HepG2 (cell line): Measurements from ENCODE around the gene URI1. TPM values are rescaled to one million over a fixed set of nuclear protein-coding genes. Genes with fewer than 3 reads are reported as not detected.

Experiments
- ATAC-seq: fragments of 200-7000 bp; cut with Tn5 transposase; 3 replicates; pipeline ENCODE4 v1.9.1; 2020; ENCODE audit warnings: mild to moderate bottlenecking, moderate library complexity
- BruUV-seq: library from RNA; stranded (reverse); fragments of 400-500 nt; replicated peaks from 2 replicates; lab custom pipeline; 2021; lab: Mats Ljungman, UMichigan
- CTCF ChIA-PET: fragments of 300-600 bp; formaldehyde crosslinking; extraction: SDS; loops from one replicate; lab custom pipeline; 2021; ENCODE audit warnings: low total read pairs, inconsistent platforms, low intra/inter-chr PET ratio; lab: Yijun Ruan, JAX
- POLR2A ChIA-PET: fragments of 350-600 bp; sonication (Branson Sonifier 250); formaldehyde crosslinking; loops from one replicate; lab custom pipeline; 2020; ENCODE audit warnings: antibody characterized with exemption, inconsistent platforms; lab: Yijun Ruan, JAX
- DNase-seq: peaks from one replicate; pipeline ENCODE4 v3.0.0-alpha.2; 2015; ENCODE audit warnings: low spot score
- FAIRE-seq: peaks from 3 replicates; lab custom pipeline; 2011; peaks lifted over from hg19 to GRCh38; lab: Jason Lieb, UNC
- H2AFZ ChIP-seq: one replicate; pipeline ENCODE4 v1.6.1; 2011; ENCODE audit warnings: low read length, inconsistent platforms
- H3K27ac ChIP-seq: fragments of 300-600 bp; 3 replicates; pipeline ENCODE4 v1.8.0; 2011; ENCODE audit warnings: mixed run types, mild to moderate bottlenecking, mixed read lengths, low read length, inconsistent platforms; ENCODE audit not compliant: insufficient read depth; ENCODE audit errors: extremely low read length
- H3K27me3 ChIP-seq, 2 experiments: fragments of 200-600 bp in 1 of 2; 2 replicates in 1 of 2; 3 replicates in 1 of 2; pipeline versions ENCODE4 v1.6.0 to v1.8.0; 2011; ENCODE audit warnings: low read length in 2 of 2, mild to moderate bottlenecking in 2 of 2, moderate library complexity in 2 of 2, inconsistent platforms in 1 of 2; ENCODE audit not compliant: insufficient read depth in 2 of 2, control insufficient read depth in 1 of 2
- H3K36me3 ChIP-seq, 2 experiments: fragments of 200-600 bp in 1 of 2; replicated peaks in 1 of 2; 2 replicates in 1 of 2; 3 replicates in 1 of 2; pipeline versions ENCODE4 v1.5.1 to v1.8.0; 2011; ENCODE audit warnings: low read length in 2 of 2, inconsistent platforms in 1 of 2; ENCODE audit not compliant: insufficient read depth in 2 of 2, control insufficient read depth in 1 of 2
- H3K4me1 ChIP-seq: 2 replicates; pipeline ENCODE4 v1.5.1; 2012; ENCODE audit warnings: low read length, inconsistent platforms; ENCODE audit not compliant: insufficient read depth
- H3K4me2 ChIP-seq: 2 replicates; pipeline ENCODE4 v1.6.0; 2011; ENCODE audit warnings: low read depth, low read length, inconsistent platforms
- H3K4me3 ChIP-seq, 3 experiments: fragments of 200-600 bp in 1 of 3; sonication (generic), shearing (Covaris generic) in 1 of 3; replicated peaks in 1 of 3; 2 replicates each; pipeline ENCODE4 v1.5.1; 2011 to 2016; ENCODE audit warnings: low read length in 3 of 3, inconsistent platforms in 2 of 3, low read depth in 2 of 3, mild to moderate bottlenecking in 2 of 3, control low read depth in 1 of 3, mixed read lengths in 1 of 3; ENCODE audit not compliant: insufficient read depth in 1 of 3
- H3K79me2 ChIP-seq: one replicate; pipeline ENCODE4 v1.6.1; 2011; ENCODE audit warnings: low read length, inconsistent platforms; ENCODE audit not compliant: insufficient read depth
- H3K9ac ChIP-seq: 2 replicates; pipeline ENCODE4 v1.6.0; 2011; ENCODE audit warnings: mild to moderate bottlenecking, low read depth, low read length, inconsistent platforms; ENCODE audit not compliant: insufficient read depth
- H3K9me3 ChIP-seq: 2 replicates; pipeline ENCODE4 v1.5.1; 2012; ENCODE audit warnings: mild to moderate bottlenecking, low read length
- H4K20me1 ChIP-seq: 2 replicates; pipeline ENCODE4 v1.6.0; 2011; ENCODE audit warnings: inconsistent platforms, mild to moderate bottlenecking, low read length, moderate library complexity; ENCODE audit not compliant: insufficient read depth
- ATF6 ChIP-seq: sonication (generic); formaldehyde crosslinking; conservative IDR thresholded peaks from 2 replicates; pipeline ENCODE4 v1.4.0; 2020; ENCODE audit warnings: missing genetic modification reagents
- MNT ChIP-seq: fragments of 450-650 bp; IDR thresholded peaks from 2 replicates; pipeline ENCODE4 v1.6.1; 2016
- NONO ChIP-seq, 2 experiments: fragments of 450-650 bp in 1 of 2; sonication (generic) in 1 of 2; formaldehyde crosslinking in 1 of 2; IDR thresholded peaks in 1 of 2; conservative IDR thresholded peaks in 1 of 2; 2 replicates each; pipeline versions ENCODE4 v1.6.1 to v1.8.0; 2017 to 2022; ENCODE audit warnings: mild to moderate bottlenecking in 1 of 2, missing genetic modification reagents in 1 of 2, moderate library complexity in 1 of 2
- NR2F2 ChIP-seq: IDR thresholded peaks from 2 replicates; pipeline ENCODE4 v1.6.1; 2012; ENCODE audit warnings: low read depth, inconsistent platforms, borderline replicate concordance
- SAP130 ChIP-seq: IDR thresholded peaks from 2 replicates; pipeline ENCODE4 v1.6.1; 2016; ENCODE audit warnings: low read depth
- TSC22D2 ChIP-seq: sonication (generic); formaldehyde crosslinking; IDR thresholded peaks from 2 replicates; pipeline ENCODE4 v1.5.1; 2020; ENCODE audit warnings: missing genetic modification reagents, mild to moderate bottlenecking, borderline replicate concordance
- YEATS2 ChIP-seq: sonication (generic); formaldehyde crosslinking; IDR thresholded peaks from 2 replicates; pipeline ENCODE4 v1.4.0; 2020; ENCODE audit warnings: missing genetic modification reagents, borderline replicate concordance
- ZNF773 ChIP-seq: sonication (generic); formaldehyde crosslinking; IDR thresholded peaks from 2 replicates; pipeline ENCODE4 v1.4.0; 2020; ENCODE audit warnings: missing genetic modification reagents, borderline replicate concordance
- WGBS: methylation state at CpG from one replicate; pipeline ENCODE4 v1.1.6; 2017; ENCODE audit warnings: low lambda C conversion rate; 5-methylcytosine and 5-hydroxymethylcytosine counted together
- in situ Hi-C: cut with HindIII; loops from 2 replicates; pipeline ENCODE4 v1.10.0; 2017; ENCODE audit warnings: low pct_unique_long_range_greater_than_20kb; ENCODE audit not compliant: extremely low pct_ligation_motif_present
- intact Hi-C: fragments of 100-400 bp; cut with micrococcal nuclease; formaldehyde crosslinking; loops from one replicate; pipeline ENCODE4 v1.10.0; 2022; ENCODE audit not compliant: unreplicated experiment
- polyA plus RNA-seq, 8 experiments: library from polyadenylated mRNA; depleted of rRNA in 3 of 8; stranded (reverse) in 7 of 8; unstranded in 1 of 8; fragments of >200 nt; fragmentation: Illumina TruSeq in 4 of 8; extraction: Trizol in 4 of 8; gene quantifications; 2 replicates each; pipeline versions ENCODE4 v1.2.1 to v1.2.3, GENCODE V29; 2011 to 2016; ENCODE audit warnings: low read depth in 4 of 8, missing spikeins in 1 of 8, mixed read lengths in 1 of 8; ENCODE audit not compliant: insufficient read depth in 1 of 8
- total RNA-seq, 5 experiments: library from RNA; depleted of rRNA; stranded (reverse); fragments of >200 nt; fragmentation: Illumina TruSeq; extraction: Trizol; gene quantifications; 2 replicates each; pipeline ENCODE4 v1.2.3, GENCODE V29; 2016; ENCODE audit warnings: low read depth in 1 of 5
- TF ChIP-seq, protein P1 (sequence below), 2 experiments: sonication (generic) in 1 of 2; formaldehyde crosslinking in 1 of 2; IDR thresholded peaks; 2 replicates each; pipeline versions ENCODE4 v1.6.1 to v1.9.0; 2014 to 2022; ENCODE audit warnings: antibody characterized with exemption in 1 of 2, borderline replicate concordance in 1 of 2, inconsistent platforms in 1 of 2, low read depth in 1 of 2, missing genetic modification reagents in 1 of 2
- TF ChIP-seq, protein P2 (sequence below), 2 experiments: fragments of 450-650 bp in 1 of 2; sonication (generic) in 1 of 2; formaldehyde crosslinking; IDR thresholded peaks; 2 replicates each; pipeline versions ENCODE4 v1.5.0 to v1.8.0; 2020 to 2022; ENCODE audit warnings: mild to moderate bottlenecking in 1 of 2, missing genetic modification reagents in 1 of 2

Gene URI1
- total and polyA plus RNA-seq, 2 of the 13 experiments (the other 11 are each of a cell fraction or from before 2014, with no cell fraction given), result 43.6 to 67.9 TPM

GRCh38 chr19:29942404-29943261 lies 594 bp downstream of the URI1 start:
- DNase-seq (peak; percentile 43), ATAC-seq (peak; percentile 90), FAIRE-seq (no peak)
- no TSS peak for BruUV-seq
- H3K9me3 ChIP-seq, result no peaks in the 10 kb centered on the region
- H3K27ac ChIP-seq, result peak overlapping the region; percentile 73
- no peaks in the 10 kb centered on the region for H3K36me3 ChIP-seq
- WGBS, result 2% methylated on average over 21 of the region's 79 CpGs
- in situ Hi-C loops (no loop called here), intact Hi-C loops (no loop called here)
- CTCF ChIA-PET, result no interaction called here
- H3K4me2 ChIP-seq, result peak overlapping the region; percentile 85
- POLR2A ChIA-PET, result interaction anchor here (0.7 to 1.8 kb wide), 7 partner anchors 15 to 685 kb away, joined by 3 to 6 read pairs (median 5); partner anchors contain the start of gene POP4
- peaks cover 51% of the 10 kb centered on the region for H3K4me1 ChIP-seq
- H2AFZ ChIP-seq, result no peak overlapping the region
- peaks cover 50% of the 10 kb centered on the region for H3K79me2 ChIP-seq
- peak overlapping the region; percentile 83 for H3K9ac ChIP-seq
- no peaks in the 10 kb centered on the region for H3K27me3 ChIP-seq
- peak overlapping the region; percentile 80 to 96 (median 88) for H3K4me3 ChIP-seq
- H4K20me1 ChIP-seq, result peaks cover 24% of the 10 kb centered on the region
- TF ChIP-seq NONO (IDR thresholded peaks at IDR 0.05), result no peak
- TF ChIP-seq NONO (CRISPR knock-in tag; conservative IDR thresholded peaks at IDR 0.05), result peak; percentile 66
- peak; percentile 76 for TF ChIP-seq SAP130 (CRISPR knock-in tag)
- TF ChIP-seq ZNF773 (CRISPR knock-in tag), result peak; percentile 62; the same call in 1 of the 2 replicates
- no peak for TF ChIP-seq ATF6 (CRISPR knock-in tag)
- TF ChIP-seq YEATS2 (CRISPR knock-in tag), result peak; percentile 59; the same call in 1 of the 2 replicates
- TF ChIP-seq MNT, result peak; percentile 52
- 0 out of 2 replicates have a peak, but pooled peaks have one; percentile 36 for TF ChIP-seq TSC22D2 (CRISPR knock-in tag)
- TF ChIP-seq, protein P1, sequence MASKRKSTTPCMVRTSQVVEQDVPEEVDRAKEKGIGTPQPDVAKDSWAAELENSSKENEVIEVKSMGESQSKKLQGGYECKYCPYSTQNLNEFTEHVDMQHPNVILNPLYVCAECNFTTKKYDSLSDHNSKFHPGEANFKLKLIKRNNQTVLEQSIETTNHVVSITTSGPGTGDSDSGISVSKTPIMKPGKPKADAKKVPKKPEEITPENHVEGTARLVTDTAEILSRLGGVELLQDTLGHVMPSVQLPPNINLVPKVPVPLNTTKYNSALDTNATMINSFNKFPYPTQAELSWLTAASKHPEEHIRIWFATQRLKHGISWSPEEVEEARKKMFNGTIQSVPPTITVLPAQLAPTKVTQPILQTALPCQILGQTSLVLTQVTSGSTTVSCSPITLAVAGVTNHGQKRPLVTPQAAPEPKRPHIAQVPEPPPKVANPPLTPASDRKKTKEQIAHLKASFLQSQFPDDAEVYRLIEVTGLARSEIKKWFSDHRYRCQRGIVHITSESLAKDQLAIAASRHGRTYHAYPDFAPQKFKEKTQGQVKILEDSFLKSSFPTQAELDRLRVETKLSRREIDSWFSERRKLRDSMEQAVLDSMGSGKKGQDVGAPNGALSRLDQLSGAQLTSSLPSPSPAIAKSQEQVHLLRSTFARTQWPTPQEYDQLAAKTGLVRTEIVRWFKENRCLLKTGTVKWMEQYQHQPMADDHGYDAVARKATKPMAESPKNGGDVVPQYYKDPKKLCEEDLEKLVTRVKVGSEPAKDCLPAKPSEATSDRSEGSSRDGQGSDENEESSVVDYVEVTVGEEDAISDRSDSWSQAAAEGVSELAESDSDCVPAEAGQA (IDR thresholded peaks at IDR 0.05; ENCODE audit: low read depth), result 0 out of 2 replicates have a peak, but pooled peaks have one; percentile 41
- TF ChIP-seq, protein P1 (CRISPR knock-in tag; IDR thresholded peaks at IDR 0.05; ENCODE audit: borderline replicate concordance), result no peak
- TF ChIP-seq, protein P2, sequence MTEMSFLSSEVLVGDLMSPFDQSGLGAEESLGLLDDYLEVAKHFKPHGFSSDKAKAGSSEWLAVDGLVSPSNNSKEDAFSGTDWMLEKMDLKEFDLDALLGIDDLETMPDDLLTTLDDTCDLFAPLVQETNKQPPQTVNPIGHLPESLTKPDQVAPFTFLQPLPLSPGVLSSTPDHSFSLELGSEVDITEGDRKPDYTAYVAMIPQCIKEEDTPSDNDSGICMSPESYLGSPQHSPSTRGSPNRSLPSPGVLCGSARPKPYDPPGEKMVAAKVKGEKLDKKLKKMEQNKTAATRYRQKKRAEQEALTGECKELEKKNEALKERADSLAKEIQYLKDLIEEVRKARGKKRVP (CRISPR knock-in tag; IDR thresholded peaks at IDR 0.05), result peak in 1 of 2 experiments; percentile 56; a peak in 1 of 4 replicates
- no peak for TF ChIP-seq NR2F2
